H1 (cell line): ENCODE measurements around the gene SEPTIN1. TPM values are rescaled to one million over a fixed set of nuclear protein-coding genes. Genes with fewer than 3 reads are reported as not detected.

ENCODE experiments used
- CTCF ChIA-PET: fragments of 300-600 bp; sonication (Branson Sonifier 250); formaldehyde crosslinking; loops from one replicate; lab custom pipeline; 2021; ENCODE audit not compliant: partially characterized antibody; lab: Charles Lee
- POLR2A ChIA-PET: fragments of 300-600 bp; sonication (Branson Sonifier 250); formaldehyde crosslinking; loops from one replicate; lab custom pipeline; 2021; ENCODE audit warnings: inconsistent platforms; ENCODE audit not compliant: partially characterized antibody; lab: Charles Lee
- DNase-seq, 2 experiments: peaks; one replicate each; pipeline versions ENCODE4 v3.0.0 to v3.0.0-alpha.2; 2010 to 2022; ENCODE audit warnings: low spot score in 2 of 2, low read depth in 1 of 2, mixed read lengths in 1 of 2
- FAIRE-seq: peaks from 2 replicates; lab custom pipeline; 2011; peaks lifted over from hg19 to GRCh38; lab: Jason Lieb, UNC
- H2AFZ ChIP-seq: 2 replicates; pipeline ENCODE4 v1.8.1; 2012; ENCODE audit warnings: low read length, inconsistent platforms
- H2AK5ac ChIP-seq: 2 replicates; pipeline ENCODE4 v1.6.1; 2013; ENCODE audit warnings: low read depth, low read length
- H2BK120ac ChIP-seq: replicated peaks from 2 replicates; pipeline ENCODE3; 2013; ENCODE audit warnings: low read depth, low read length, inconsistent platforms
- H2BK12ac ChIP-seq: 2 replicates; pipeline ENCODE4 v1.6.1; 2013; ENCODE audit warnings: low read depth, low read length
- H2BK15ac ChIP-seq: 2 replicates; pipeline ENCODE4 v1.6.1; 2013; ENCODE audit warnings: low read length
- H2BK20ac ChIP-seq: 2 replicates; pipeline ENCODE4 v1.6.1; 2013; ENCODE audit warnings: low read length
- H2BK5ac ChIP-seq: 2 replicates; pipeline ENCODE4 v1.6.1; 2013; ENCODE audit warnings: low read depth, low read length
- H3K14ac ChIP-seq: 2 replicates; pipeline ENCODE4 v1.6.1; 2013; ENCODE audit warnings: inconsistent platforms; ENCODE audit not compliant: insufficient read length
- H3K18ac ChIP-seq: 2 replicates; pipeline ENCODE4 v1.6.1; 2013; ENCODE audit warnings: low read length; ENCODE audit errors: extremely low read depth
- H3K23ac ChIP-seq: 2 replicates; pipeline ENCODE4 v1.6.1; 2013; ENCODE audit warnings: inconsistent platforms; ENCODE audit not compliant: insufficient read length
- H3K23me2 ChIP-seq: 2 replicates; pipeline ENCODE4 v1.6.1; 2013; ENCODE audit warnings: low read depth, low read length
- H3K27ac ChIP-seq: 2 replicates; pipeline ENCODE4 v1.6.1; 2011; ENCODE audit warnings: low read depth, low read length, inconsistent platforms
- H3K27me3 ChIP-seq, 4 experiments: replicated peaks in 1 of 4; 1 replicate in 1 of 4; 2 replicates in 3 of 4; pipeline versions ENCODE4 v1.6.1 to v1.8.1; 2011 to 2013; ENCODE audit warnings: low read length in 3 of 4, mild to moderate bottlenecking in 3 of 4, inconsistent platforms in 2 of 4, mixed read lengths in 2 of 4, moderate library complexity in 1 of 4; ENCODE audit not compliant: control insufficient read depth in 3 of 4, insufficient read depth in 3 of 4; ENCODE audit errors: extremely low read depth in 1 of 4
- H3K36me3 ChIP-seq, 4 experiments: 2 replicates each; pipeline versions ENCODE4 v1.6.1 to v1.8.1; 2011 to 2013; ENCODE audit warnings: mild to moderate bottlenecking in 4 of 4, low read length in 3 of 4, moderate library complexity in 2 of 4, control low read depth in 1 of 4, inconsistent platforms in 1 of 4; ENCODE audit not compliant: insufficient read depth in 4 of 4, control insufficient read depth in 2 of 4
- H3K4ac ChIP-seq: replicated peaks from 2 replicates; pipeline ENCODE3; 2013; ENCODE audit warnings: low read length, low read depth, mixed read lengths, inconsistent platforms; ENCODE audit not compliant: insufficient read length
- H3K4me1 ChIP-seq, 4 experiments: replicated peaks in 1 of 4; 1 replicate in 1 of 4; 2 replicates in 3 of 4; pipeline versions ENCODE4 v1.6.1 to v1.8.1; 2011 to 2013; ENCODE audit warnings: low read length in 3 of 4, inconsistent platforms in 2 of 4, mixed read lengths in 1 of 4; ENCODE audit not compliant: insufficient read depth in 4 of 4, control insufficient read depth in 3 of 4
- H3K4me2 ChIP-seq, 2 experiments: 2 replicates each; pipeline versions ENCODE4 v1.6.1 to v1.8.1; 2011 to 2013; ENCODE audit warnings: low read depth in 2 of 2, low read length in 2 of 2, control low read depth in 1 of 2, inconsistent platforms in 1 of 2, mild to moderate bottlenecking in 1 of 2; ENCODE audit not compliant: insufficient read depth in 1 of 2
- H3K4me3 ChIP-seq, 4 experiments: fragments of 200-600, 300-600 bp in 1 of 4; sonication (generic), shearing (Covaris generic), sonication (Bioruptor Twin) in 1 of 4; 2 replicates each; pipeline versions ENCODE4 v1.5.1 to v1.8.1; 2011 to 2016; ENCODE audit warnings: low read length in 4 of 4, low read depth in 3 of 4, control low read depth in 2 of 4, inconsistent platforms in 2 of 4, mild to moderate bottlenecking in 2 of 4, mixed read lengths in 1 of 4, moderate library complexity in 1 of 4; ENCODE audit not compliant: insufficient read depth in 2 of 4; ENCODE audit errors: extremely low read depth in 1 of 4
- H3K56ac ChIP-seq: replicated peaks from 2 replicates; pipeline ENCODE3; 2013; ENCODE audit warnings: low read depth, mild to moderate bottlenecking, mixed read lengths, low read length, inconsistent platforms; ENCODE audit not compliant: insufficient read length
- H3K79me1 ChIP-seq: 2 replicates; pipeline ENCODE4 v1.6.1; 2013; ENCODE audit warnings: low read depth, low read length, control low read depth
- H3K79me2 ChIP-seq, 2 experiments: 2 replicates each; pipeline versions ENCODE4 v1.6.1 to v1.8.1; 2012 to 2013; ENCODE audit warnings: low read length in 2 of 2, mild to moderate bottlenecking in 2 of 2, inconsistent platforms in 1 of 2; ENCODE audit not compliant: insufficient read depth in 2 of 2, control insufficient read depth in 1 of 2
- H3K9ac ChIP-seq, 4 experiments: replicated peaks in 1 of 4; 1 replicate in 1 of 4; 2 replicates in 3 of 4; pipeline versions ENCODE4 v1.6.1 to v1.8.1; 2011 to 2013; ENCODE audit warnings: low read depth in 3 of 4, low read length in 3 of 4, control low read depth in 2 of 4, mild to moderate bottlenecking in 2 of 4, moderate library complexity in 2 of 4, inconsistent platforms in 1 of 4; ENCODE audit errors: extremely low read depth in 1 of 4
- H3K9me3 ChIP-seq, 2 experiments: 2 replicates each; pipeline versions ENCODE4 v1.6.1 to v1.8.1; 2012 to 2013; ENCODE audit warnings: mild to moderate bottlenecking in 2 of 2, moderate library complexity in 2 of 2, control low read depth in 1 of 2, inconsistent platforms in 1 of 2, low read depth in 1 of 2, low read length in 1 of 2, mixed read lengths in 1 of 2; ENCODE audit not compliant: insufficient read depth in 2 of 2
- H4K20me1 ChIP-seq, 2 experiments: replicated peaks in 1 of 2; 2 replicates each; pipeline versions ENCODE3 to v1.8.1; 2011 to 2013; ENCODE audit warnings: inconsistent platforms in 2 of 2, low read length in 2 of 2, mild to moderate bottlenecking in 1 of 2; ENCODE audit not compliant: insufficient read depth in 2 of 2, control insufficient read depth in 1 of 2
- H4K5ac ChIP-seq: 2 replicates; pipeline ENCODE4 v1.6.1; 2013; ENCODE audit warnings: low read length, low read depth, mixed read lengths, inconsistent platforms; ENCODE audit not compliant: insufficient read length
- H4K8ac ChIP-seq: 2 replicates; pipeline ENCODE4 v1.8.0; 2013; ENCODE audit warnings: mild to moderate bottlenecking, moderate library complexity, low read length, inconsistent platforms; ENCODE audit not compliant: insufficient read depth; ENCODE audit errors: extremely low read depth
- H4K91ac ChIP-seq: replicated peaks from 2 replicates; pipeline ENCODE3; 2013; ENCODE audit warnings: low read length, mixed read lengths, inconsistent platforms; ENCODE audit not compliant: insufficient read length
- ASH2L ChIP-seq: fragments of 200-600, 300-600 bp; sonication (generic); IDR thresholded peaks from one replicate; pipeline ENCODE4 v1.7.1; 2017; ENCODE audit warnings: low read length
- BCL11A ChIP-seq, 2 experiments: IDR thresholded peaks; one replicate each; pipeline ENCODE4 v1.6.1; 2011; ENCODE audit warnings: low read depth in 2 of 2, low read length in 2 of 2, mild to moderate bottlenecking in 2 of 2
- CHD1 ChIP-seq: IDR thresholded peaks from 2 replicates; pipeline ENCODE4 v1.6.1; 2012; ENCODE audit warnings: low read depth, low read length, improper control_type of control experiment
- GABPA ChIP-seq: IDR thresholded peaks from 2 replicates; pipeline ENCODE4 v1.6.1; 2011; ENCODE audit warnings: mild to moderate bottlenecking, low read length, moderate library complexity, borderline replicate concordance; ENCODE audit not compliant: insufficient read depth
- JUND ChIP-seq: IDR thresholded peaks from 2 replicates; pipeline ENCODE4 v1.6.1; 2011; ENCODE audit warnings: mild to moderate bottlenecking, improper control_type of control experiment, low read length
- POLR2AphosphoS5 ChIP-seq: IDR thresholded peaks from 2 replicates; pipeline ENCODE4 v1.6.1; 2011; ENCODE audit warnings: low read depth, low read length
- SIN3A ChIP-seq, 2 experiments: IDR thresholded peaks in 1 of 2; conservative IDR thresholded peaks in 1 of 2; 2 replicates each; pipeline ENCODE4 v1.6.1; 2011 to 2012; ENCODE audit warnings: low read length in 2 of 2, improper control_type of control experiment in 1 of 2, low read depth in 1 of 2, mild to moderate bottlenecking in 1 of 2
- SRF ChIP-seq: IDR thresholded peaks from 2 replicates; pipeline ENCODE4 v1.6.1; 2011; ENCODE audit warnings: mild to moderate bottlenecking, low read depth, low read length, moderate library complexity
- WGBS, 2 experiments: shearing (Covaris generic) in 1 of 2; methylation state at CpG; one replicate each; pipeline versions ENCODE4 v1.1.6 to v1.1.7; 2013 to 2015; ENCODE audit warnings: low lambda C conversion rate in 2 of 2, mixed read lengths in 2 of 2, inconsistent platforms in 1 of 2, low coverage in 1 of 2, missing lambda C conversion rate in 1 of 2; ENCODE audit not compliant: insufficient replicate concordance in 2 of 2, insufficient coverage in 1 of 2, insufficient read length in 1 of 2; ENCODE audit errors: extremely low coverage in 1 of 2, missing lambda C conversion rate in 1 of 2; 5-methylcytosine and 5-hydroxymethylcytosine counted together
- polyA plus RNA-seq, 7 experiments: library from polyadenylated mRNA; depleted of rRNA in 3 of 7; stranded (reverse) in 5 of 7; unstranded in 2 of 7; fragments of >200 nt in 5 of 7; fragments of 200-250 nt in 2 of 7; gene quantifications; 1 replicate in 5 of 7; 2 replicates in 1 of 7; 4 replicates in 1 of 7; pipeline versions ENCODE4 v1.2.1 to v1.2.3, GENCODE V29; 2011 to 2013; ENCODE audit warnings: missing spikeins in 2 of 7, mixed read lengths in 2 of 7
- total RNA-seq: library from RNA; stranded (reverse); fragmentation: NEBNext Ultra II Directional; extraction: Animal tissue kit (Norgen Biotek cat#: 25700); gene quantifications from 2 replicates; pipeline ENCODE4 v1.2.1, GENCODE V29; 2021
- TF ChIP-seq, protein P1 (sequence below): IDR thresholded peaks from 2 replicates; pipeline ENCODE4 v1.6.1; 2012; ENCODE audit warnings: low read length, inconsistent platforms

SEPTIN1 gene
- total and polyA plus RNA-seq, 2 of the 8 experiments (the other 6 are each of a cell fraction or from before 2014, with no cell fraction given): 0.24 to 1.4 TPM

DNA sequence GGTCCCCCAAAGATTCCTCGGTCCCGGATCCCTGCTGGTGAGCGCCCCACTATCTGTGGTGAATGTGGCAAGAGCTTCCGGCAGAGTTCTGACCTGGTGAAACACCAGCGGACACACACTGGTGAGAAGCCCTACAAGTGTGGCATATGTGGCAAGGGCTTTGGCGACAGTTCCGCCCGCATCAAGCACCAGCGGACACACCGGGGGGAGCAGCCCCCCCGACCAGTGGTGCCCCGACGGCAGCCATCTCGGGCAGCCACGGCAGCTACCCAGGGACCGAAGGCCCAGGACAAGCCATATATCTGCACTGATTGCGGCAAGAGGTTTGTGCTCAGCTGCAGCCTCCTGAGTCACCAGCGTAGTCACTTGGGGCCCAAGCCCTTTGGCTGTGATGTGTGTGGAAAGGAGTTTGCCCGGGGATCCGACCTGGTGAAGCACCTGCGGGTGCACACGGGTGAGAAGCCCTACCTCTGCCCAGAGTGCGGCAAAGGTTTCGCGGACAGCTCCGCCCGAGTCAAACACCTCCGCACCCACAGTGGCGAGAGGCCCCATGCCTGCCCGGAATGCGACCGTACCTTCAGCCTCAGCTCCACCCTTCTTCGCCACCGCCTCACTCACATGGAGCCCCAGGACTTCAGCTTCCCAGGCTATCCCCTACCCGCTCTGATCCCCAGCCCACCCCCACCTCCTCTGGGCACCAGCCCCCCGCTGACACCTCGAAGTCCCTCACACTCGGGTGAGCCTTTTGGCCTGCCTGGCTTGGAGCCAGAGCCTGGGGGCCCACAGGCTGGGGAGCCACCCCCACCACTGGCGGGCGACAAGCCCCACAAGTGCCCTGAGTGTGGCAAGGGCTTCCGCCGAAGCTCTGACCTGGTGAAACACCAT lies 15.7 kb upstream of the SEPTIN1 start:
- Histone ChIP-seq H3K23ac (no peak overlapping the region), H4K8ac (peak overlapping the region; percentile 51; the same call in 1 of the 2 replicates), H3K79me1 (no peaks in the 10 kb centered on the region; the same call in 1 of the 2 replicates), H3K18ac (no peak overlapping the region), H4K20me1 (peaks cover 12 to 17% of the 10 kb centered on the region in 2 experiments), H4K5ac (no peak overlapping the region), H3K4ac (no peak overlapping the region), H3K14ac (no peak overlapping the region), H2BK20ac (no peak overlapping the region), H3K9ac (no peak overlapping the region), H3K4me1 (peaks cover 0 to 15% (median 9%) of the 10 kb centered on the region in 4 experiments; a peak in 6 of 7 replicates), H3K23me2 (peaks cover 11% of the 10 kb centered on the region; the same call in 1 of the 2 replicates), H2AK5ac (no peak overlapping the region), H4K91ac (no peak overlapping the region), H3K4me2 (no peak overlapping the region), H3K56ac (no peak overlapping the region), H3K79me2 (peaks cover 5 to 21% of the 10 kb centered on the region in 2 experiments; a peak in 2 of 4 replicates), H3K4me3 (no peak overlapping the region), H2AFZ (no peak overlapping the region), H2BK12ac (no peak overlapping the region), H3K27ac (no peak overlapping the region), H3K9me3 (no peaks in the 10 kb centered on the region), H2BK5ac (no peak overlapping the region), H3K27me3 (no peaks in the 10 kb centered on the region; a peak in 1 of 7 replicates), H3K36me3 (peaks cover 4 to 21% (median 14%) of the 10 kb centered on the region in 4 experiments; a peak in 6 of 8 replicates), H2BK120ac (no peak overlapping the region), H2BK15ac (no peak overlapping the region)
- WGBS, 2 experiments: 94% methylated on average over 28 of the region's 42 CpGs; no CpG with 5 or more reads in 1 of the 2 experiments
- ChIA-PET POLR2A (interaction anchor here (0.6 to 12.6 kb wide), 11 partner anchors 8 to 47 kb away, joined by 3 to 151 read pairs (median 15); partner anchors contain the start of genes CD2BP2, MYL11, SEPTIN1 and ZNF771), CTCF (interaction anchor here (0.7 to 2.6 kb wide), 5 partner anchors 11 to 261 kb away, joined by 3 to 23 read pairs (median 8); partner anchors contain the start of genes FBRS, SEPTIN1 and ZNF771)
- FAIRE-seq: no peak
- DNase-seq: no peak
- TF ChIP-seq BCL11A (IDR thresholded peaks at IDR 0.05; ENCODE audit: low read depth in 2 of 2, low read length in 2 of 2) (no peak), SIN3A (conservative IDR thresholded peaks at IDR 0.05 in 1 of 2, IDR thresholded peaks at IDR 0.05 in 1 of 2; ENCODE audit: low read depth in 1 of 2, low read length in 2 of 2) (no peak), POLR2AphosphoS5 (peak; percentile 45), SRF (no peak), CHD1 (no peak), GABPA (no peak), JUND (no peak), ASH2L (no peak)
- TF ChIP-seq, protein P1, sequence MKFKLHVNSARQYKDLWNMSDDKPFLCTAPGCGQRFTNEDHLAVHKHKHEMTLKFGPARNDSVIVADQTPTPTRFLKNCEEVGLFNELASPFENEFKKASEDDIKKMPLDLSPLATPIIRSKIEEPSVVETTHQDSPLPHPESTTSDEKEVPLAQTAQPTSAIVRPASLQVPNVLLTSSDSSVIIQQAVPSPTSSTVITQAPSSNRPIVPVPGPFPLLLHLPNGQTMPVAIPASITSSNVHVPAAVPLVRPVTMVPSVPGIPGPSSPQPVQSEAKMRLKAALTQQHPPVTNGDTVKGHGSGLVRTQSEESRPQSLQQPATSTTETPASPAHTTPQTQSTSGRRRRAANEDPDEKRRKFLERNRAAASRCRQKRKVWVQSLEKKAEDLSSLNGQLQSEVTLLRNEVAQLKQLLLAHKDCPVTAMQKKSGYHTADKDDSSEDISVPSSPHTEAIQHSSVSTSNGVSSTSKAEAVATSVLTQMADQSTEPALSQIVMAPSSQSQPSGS: no peak
